Measurements from ENCODE around the gene NGDN.

DNA sequence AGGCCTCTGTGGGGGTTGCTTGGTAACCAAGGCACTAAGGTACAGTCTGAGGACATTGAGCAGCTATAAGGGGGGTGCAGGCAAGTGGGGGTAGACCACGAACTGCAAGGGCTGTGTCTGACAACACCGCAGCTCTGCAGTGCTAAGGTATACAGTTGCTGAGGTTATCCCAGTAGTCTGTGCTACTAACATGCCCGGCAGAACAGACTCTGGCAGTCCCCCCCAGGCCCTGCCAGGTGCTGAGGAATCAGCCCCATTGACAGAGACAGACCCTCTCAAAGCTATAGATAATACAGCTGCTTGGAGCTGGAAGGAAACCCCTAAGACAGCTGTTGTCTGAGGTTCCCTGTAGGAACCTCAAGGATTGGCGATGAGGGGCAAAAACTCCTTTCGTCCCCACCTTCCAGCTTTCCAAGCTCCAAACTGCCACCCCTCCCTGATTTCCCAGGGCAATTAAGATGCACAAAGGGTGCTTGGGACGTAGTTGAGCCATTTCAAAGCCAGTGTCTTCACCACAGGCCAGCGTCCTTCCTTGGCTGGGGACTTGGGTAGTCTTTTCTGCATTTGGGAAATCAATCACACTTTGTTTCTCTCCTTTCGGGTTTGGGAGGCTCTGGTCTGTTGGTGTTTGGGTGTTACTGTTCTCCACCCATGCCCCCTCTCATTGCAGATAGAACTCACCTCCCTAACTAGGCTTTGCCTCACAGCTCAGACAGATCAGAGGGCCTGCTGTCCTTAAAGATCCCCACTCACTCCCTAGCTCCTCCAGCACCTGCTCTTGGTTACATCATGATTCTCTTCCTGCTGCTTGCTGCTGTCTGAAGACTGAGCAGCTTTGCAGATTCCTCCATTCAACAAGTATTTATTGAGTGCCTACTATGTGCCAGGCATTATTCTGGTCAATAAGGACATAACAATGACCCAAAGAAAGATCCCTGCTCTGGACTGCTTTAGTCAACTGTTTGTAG is 32.1 kb upstream of the NGDN start:
- TF ChIP-seq POLR2A (IDR thresholded peaks at IDR 0.05), result no peak
- no peak for TF ChIP-seq CTCF (IDR thresholded peaks at IDR 0.05)

All from adrenal gland (tissue), 5 donors.